Measurements from ENCODE around the gene CFAP91.

Gene CFAP91

DNA sequence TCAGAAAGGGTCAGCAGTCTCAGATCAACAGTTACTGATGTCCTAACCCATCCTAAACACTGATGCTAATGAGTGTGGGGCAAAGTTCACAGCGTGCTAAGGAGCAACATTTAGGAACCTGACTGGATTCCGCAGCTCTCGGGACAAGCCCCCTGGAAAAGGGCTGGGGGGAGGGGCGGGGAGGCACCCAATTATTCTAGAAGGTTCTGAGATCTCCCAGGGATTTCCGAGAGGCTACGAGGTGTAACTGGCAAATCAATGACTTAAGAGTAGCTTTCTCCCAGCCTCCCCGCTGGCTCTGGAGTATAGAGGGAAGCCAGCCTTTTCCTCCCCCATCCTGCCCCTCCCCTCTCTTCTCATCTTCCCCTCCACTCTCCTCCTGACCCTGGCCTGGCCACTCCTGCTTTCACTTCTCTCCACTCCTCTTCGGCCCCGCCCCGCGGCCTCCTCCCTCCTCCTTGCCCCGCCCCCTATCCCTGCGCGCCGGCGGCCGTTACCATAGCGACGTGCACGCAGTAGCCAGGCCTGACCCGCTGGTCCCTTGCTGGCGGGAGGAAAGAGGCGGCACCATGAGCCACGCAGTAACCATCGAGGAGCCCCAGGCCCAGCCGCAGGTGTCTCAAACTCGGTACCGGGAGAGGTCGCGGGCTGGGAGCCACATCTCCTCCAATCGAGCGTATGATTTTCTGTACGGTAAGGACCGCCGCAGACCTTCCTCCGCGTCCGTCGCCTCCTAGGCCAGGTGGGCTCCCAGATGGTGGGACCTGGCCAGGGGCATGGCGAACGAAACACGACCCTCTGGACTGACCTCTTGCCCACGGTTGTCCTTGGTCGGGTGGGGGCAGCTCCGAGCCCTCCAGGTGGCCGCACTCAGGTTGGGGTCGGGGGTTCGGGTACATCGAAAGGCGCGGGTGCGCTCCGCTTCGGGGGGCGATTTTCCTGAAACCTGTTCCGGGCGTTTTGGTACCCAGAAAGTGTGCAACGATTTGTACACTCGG, at the start of gene CFAP91:
Gene CFAP91 (plus strand): TSS at position 493 of the 998 bp plus-strand sequence. CDS start 77 bp downstream, at position 570.
- DNase-seq = peak; percentile 87 to 92

DNA sequence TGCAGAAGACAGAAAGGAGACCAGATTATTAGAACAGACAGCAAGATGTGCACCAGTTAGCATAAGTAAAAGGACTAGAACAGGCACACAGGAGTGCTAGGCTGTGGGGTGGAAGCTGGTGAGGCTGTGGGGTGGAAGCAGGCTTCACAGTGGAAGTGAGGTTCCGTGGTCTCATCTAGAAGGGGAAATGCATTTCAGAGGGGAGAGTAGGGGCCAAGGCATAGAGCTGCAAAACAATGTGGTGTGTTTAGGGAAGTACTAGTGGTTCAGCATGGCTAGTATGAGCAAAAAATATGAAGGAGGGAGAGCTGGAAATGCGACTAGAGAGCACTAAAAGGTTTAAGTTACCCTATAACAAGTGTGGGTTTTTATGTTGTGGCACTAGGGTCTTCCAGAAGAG, 48.9 kb upstream of the CFAP91 start:
- no peak for DNase-seq

DNA sequence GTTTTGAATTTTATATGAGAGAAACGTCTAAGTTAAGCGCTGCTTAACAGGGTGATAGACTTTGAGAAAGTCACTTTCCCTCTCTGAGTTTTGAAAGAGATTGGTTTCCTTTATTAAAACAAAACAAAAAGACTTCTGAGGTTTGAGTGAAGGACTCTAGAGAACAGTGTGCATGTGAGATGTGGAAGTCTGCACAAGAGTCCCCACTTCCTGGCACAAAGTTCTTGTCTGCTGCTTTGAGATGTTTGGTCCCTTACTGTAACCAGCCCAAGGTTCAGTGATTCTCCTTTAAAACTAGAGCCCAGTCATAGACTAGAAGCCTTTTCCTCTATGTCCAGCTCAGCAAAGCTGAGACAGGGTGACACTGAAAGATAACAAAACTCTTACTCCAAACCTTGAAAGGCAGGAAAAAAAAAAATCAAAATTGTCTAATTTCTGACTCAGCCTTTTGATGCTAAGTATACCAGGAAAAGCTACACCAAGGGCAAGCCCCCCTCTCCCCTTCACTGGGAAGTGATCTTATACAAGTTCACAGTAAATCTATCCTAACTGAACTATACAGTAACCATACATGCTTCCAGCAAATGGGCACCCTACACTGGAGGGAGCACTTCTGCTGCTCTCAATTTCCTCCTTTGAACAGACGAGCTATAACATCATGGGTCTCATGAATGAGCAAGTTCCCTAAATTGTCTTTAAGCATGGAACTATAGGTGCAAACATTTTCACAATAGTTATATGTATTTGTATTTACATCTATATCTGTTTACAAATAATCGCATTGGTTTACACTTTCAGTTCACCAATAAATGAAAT, 44.7 kb upstream of the CFAP91 start:
- DNase-seq = no peak

DNA sequence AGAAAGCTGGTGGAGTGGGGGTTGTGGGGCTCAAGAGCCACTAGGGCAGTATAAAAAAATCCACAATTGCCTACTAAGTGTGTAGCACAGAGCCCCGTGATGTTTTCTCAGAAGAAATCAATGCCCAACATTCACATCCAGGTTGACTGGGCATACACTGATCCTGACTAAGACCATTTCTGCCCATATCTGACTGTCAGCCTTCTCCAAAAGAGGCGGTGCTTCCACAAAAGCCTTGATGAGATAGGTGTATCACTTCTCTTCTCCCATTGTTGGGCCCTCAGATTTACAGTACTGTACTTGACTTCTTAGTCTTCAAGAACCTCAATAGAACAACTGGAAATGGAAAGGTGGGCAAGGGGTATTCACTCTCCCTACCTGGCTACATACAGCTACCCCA, 43.8 kb upstream of the CFAP91 start:
- DNase-seq = no peak

DNA sequence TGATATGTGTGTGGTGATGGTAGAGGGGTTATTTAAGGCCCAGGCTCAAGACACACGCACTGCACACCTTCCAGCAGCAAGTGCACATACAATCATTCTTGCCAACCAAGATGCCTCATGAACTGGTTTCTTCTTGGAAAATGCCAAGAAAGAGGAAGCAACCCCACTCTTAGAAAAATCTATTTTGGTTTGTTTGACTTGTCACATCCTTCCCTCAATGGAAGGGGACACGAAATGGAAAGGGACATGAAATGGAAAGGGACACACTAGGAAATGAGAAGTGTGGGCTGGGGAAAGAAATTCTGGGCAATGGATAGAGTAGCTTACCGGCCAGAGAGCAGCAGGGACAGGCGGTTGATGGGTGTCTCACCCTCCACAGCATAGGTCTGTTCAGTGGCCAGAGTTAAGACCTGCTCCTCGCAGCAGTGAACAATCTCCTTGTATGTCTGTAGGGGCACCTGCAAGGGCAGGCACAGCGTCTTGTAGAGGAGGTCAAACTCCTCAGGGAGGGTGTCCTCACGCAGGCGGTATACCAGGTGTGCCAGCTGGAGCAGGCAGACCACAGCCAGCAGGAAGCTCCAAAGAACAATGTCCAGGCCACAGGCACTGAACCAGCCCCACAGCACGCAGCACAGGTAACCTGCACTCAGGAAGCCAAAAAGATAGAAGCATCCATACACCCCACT, 43.1 kb upstream of the CFAP91 start:
- DNase-seq = no peak

DNA sequence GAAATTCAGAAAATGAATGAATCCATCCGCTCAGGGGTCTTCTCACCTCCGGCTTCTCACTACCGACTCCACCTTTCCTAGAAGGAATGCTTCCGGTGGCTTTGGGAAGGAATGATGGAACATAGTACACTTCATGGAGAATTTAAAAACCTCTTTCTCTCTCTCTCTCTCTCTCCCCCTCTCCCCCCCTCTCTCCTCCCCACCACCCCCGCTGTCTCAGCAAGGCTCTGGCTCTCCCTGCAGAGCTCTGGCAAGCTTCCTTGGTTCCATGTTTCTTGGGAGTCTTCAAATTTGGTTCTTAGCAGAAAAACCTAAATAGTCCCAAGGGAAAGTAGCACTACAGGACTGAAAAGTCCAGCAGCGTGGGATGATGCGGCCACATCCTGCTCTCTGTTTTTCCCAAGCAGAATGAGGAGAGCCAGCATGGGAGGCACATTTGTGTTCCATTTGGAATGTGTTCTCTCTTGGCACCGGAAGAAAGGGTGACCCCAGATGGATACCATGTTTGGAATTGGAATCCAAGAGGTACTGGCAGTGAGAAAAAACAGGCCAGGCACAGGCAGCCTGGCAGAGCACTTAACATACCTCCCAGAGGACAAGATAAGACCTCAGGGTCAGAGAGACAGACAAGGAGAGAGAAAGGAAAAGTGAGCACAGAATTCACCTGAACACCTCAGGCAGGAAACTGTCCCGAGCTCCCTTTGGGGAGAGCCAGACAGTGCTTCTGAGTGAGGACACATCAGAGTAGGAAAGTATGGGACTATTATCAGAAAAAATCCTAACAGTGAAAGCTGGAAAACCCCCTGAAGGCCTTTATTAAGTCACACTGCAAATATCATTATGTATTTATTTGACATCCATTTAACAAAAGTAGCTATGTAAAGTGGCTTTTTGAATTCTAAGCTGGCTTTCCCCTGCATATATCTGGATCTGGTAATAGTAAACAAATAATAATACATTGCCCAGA, 42.1 kb upstream of the CFAP91 start, which contains the start of gene POPDC2:
Gene POPDC2 (minus strand): TSS at position 116 of the 967 bp plus-strand sequence. CDS start 166 bp downstream, outside the sequence.
- DNase-seq = no peak

DNA sequence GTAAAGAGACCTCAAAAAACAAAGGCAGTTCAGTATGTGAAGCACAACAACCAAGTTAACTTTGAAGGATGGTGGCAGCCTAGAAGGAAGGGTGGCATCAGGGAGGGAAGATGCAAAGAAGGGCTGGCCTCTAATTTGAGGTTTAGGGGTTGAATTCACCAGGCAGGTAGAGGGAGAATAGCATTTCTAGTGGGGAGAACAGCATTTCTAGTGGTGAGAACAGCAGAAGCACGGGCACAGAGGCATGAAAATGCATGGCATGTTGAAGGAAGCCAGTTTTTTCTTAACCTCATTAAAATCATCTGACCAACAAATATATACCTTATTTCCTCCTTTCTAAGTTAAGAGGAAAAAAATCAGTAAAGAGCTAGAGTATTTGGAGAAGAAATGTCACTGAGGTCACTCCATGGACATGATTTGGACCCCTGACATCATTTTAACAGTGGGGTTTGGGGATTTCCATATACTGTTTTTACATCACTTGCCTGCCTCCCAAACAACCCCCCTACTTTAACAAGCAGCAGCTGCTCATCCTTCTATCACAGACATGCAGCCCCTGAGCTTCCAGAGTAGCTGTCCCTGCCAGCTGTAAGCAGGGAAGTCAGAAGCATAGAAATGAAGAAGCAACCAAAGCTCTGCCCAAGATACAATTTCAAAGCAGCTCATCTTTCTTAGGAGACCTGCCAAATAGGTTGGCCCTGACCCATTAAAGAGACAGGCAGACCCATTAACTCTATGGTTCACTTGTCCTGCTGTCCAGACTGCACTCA, 40.0 kb upstream of the CFAP91 start:
- DNase-seq = no peak

DNA sequence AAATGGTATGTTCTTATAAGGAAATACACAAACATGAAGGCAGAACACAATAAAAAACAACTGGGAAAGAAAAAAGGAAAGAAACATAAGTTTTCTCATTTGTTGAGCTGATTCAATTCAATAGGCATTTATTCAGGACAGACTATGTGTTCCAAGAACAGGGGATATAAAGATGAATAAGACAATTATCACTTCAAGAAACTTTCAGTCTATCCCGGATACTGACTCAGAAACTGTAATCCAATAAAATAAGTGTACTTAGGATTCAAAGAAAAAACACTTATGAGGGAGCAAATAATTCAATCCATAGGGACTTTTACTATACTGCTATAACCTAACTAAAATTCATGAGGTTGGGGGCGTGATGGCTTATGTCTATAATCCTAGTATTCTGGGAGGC, 38.9 kb upstream of the CFAP91 start:
- no peak for DNase-seq

DNA sequence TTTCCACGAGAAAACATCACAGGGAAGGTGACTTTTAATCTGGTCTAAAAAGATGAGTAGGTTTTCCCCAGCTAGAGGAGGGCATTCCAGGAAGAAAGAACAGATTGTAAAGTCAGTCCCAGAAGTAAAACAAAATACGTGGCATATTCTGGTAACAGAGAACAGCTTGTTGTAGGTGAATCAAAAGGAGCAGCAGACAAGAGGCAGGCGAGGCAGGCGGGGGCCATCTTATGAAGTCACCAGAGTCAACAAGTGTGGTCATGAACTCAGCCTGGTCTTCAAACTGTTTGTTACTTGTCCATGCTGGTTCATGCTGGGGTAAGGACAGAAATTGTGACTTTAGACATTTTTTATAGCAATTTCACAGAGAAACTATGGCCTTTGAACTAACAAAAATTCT, 38.5 kb upstream of the CFAP91 start:
- no peak for DNase-seq

DNA sequence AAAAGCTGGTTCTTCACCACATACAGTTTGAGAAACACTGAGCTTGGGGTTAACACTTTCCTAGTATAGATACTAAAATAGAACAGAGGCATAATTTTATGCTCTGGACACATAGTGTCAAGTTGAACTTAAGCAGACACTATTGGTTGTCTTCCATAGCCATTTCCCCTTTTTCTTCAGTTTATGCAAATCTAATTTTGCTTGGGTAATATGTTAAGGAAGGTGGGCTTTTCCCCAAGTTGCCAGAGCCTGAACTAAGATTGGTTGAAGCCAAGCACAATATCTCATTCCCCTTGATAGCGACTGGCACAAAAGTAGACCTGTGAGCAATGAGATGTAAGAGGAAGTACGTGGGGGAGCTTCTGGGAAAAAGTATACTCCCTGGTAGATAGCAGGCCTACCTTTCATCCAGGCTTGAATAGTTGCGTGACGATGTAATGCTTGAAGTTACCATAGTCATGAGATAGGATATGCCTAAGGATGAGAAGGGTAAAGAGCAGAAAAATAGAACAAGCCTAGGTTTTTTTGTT, 37.9 kb upstream of the CFAP91 start:
- no peak for DNase-seq

DNA sequence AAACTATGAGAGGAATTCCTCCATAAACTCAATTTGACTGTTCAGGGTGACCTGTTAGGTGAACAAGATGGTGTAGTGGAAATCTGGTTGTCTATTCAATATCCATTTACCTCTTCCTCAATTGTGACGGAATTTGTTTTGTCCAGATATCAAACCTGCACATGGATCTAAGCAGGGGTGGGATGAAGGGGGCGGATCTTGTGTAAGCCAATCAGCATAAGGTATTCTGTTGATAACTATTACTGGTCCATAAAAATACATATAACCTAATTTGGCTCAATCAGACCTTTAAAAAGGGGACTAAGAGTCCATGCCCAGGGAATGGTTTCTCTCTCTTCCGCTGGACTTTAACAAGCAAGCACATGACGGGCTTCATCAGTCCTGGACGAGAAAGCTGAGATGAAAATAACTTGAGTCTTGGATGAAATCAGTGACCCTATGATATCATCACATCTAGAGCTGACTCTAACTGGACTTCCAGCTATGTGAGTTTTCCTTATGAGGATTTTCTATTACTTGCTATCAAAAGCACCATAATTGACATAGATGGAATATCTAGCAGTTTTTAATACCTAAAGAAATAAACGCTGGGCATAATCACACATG, 36.8 kb upstream of the CFAP91 start:
- no peak for DNase-seq

DNA sequence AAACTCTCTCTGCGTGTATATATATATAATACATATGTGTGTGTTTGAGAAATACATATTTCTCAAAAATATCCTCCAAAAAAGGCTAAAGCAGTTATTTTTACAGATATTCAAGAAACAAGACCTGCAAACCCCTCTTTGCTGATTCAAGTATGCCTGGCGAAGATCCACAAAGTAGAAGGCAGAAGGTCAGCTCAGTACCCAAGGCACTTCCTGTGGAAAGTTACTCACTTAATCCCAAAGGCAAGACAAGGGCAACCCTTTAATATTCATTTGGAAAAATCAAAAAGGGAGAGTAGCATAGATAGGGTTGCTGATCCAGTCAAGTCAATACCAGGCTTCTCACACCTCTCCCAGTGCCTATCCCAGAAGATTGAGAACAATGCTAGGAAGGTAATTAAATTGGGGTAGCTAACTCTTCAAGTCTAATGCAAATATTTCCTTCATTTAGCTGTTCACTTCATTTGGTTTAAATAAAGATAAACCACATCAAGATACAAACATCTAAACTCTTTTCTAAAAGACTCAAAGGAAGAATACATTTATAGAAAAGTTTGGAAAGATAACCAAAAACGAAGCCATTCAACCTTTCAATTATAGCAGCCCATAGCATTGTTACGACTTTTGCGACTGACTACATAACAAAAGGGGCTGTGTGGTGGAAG, 32.8 kb upstream of the CFAP91 start:
- DNase-seq = no peak

DNA sequence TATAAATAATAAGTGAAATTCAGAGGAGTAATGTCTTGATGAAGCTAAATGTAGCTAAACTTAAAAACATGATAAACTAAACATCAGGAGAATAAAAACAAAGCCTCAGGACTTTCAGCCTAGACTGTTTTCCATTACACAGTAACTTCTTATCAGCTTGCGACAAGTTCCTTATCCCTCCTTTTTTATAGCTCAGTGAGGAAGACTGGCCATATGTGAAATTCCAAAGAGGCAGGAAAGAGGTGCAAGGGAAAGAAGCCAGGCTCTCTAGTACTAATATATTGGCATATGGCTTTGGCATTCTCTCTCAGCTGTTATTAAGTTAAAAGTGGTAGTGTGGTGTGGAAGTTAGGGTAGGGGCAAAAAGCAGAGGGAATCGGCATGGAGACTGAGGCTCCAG, 30.0 kb upstream of the CFAP91 start:
- no peak for DNase-seq

DNA sequence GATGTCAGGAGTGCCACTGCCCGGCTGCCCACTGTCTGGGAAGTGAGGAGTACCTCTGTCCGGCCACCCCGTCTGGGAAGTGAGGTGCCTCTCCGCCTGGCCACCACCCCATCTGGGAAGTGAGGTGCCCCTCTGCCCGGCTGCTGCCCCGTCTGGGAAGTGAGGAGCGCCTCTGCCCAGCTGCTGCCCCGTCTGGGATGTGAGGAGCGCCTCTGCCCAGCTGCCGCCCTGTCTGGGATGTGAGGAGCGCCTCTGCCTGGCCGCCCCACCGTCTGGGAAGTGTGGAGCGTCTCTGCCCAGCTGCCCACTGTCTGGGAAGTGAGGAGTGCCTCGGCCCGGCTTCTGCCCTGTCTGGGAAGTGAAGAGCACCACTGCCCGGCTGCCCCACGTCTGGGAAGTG, 28.9 kb upstream of the CFAP91 start:
- no peak for DNase-seq

DNA sequence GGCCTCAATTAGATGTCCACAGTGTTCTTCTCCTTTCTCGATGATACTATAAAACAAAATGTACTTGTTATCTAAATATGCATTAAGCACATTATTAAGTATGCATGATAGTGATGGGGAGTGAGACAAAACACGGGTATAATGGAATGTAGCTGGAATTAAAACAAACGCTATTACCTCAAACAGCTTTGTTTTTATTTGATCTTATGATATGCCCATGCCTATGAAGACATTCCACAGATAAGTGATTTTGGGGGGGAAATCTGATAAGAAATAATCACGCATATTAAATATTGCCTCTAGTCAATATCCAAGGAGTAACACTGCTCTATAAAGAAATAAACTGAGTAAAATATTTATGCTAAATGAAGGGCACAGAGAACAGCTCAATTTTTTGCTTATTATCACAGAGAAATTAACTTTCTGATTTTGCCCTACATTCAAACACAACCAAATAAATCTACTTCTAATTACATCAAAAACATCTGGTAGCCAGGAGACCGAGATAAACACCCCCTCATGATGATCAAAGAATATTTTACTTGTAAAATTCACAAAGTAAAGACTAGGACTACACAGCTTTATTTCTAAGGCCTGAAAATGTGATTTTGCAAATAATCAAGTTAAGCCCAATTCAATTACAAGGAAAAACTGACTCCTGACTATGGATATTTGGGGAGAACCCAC, 27.5 kb upstream of the CFAP91 start:
- no peak for DNase-seq

DNA sequence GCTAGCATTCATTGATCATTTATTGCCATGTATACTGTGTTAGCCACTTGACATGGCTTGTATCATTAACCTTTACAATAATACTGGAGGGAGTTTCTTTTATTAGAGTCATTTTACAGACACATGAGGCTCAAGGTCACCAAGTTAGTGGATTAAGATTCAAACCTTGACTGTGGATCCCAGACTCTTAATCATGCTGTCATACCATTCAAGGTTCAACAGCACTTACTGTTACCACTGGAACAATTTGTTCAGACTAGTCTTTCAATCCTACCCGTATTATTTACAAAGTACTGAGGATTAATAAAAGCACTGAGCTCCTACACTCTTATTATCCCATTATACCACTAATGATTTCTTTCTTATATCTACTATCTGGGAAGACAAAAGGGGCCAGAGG, 26.8 kb upstream of the CFAP91 start:
- DNase-seq = no peak

DNA sequence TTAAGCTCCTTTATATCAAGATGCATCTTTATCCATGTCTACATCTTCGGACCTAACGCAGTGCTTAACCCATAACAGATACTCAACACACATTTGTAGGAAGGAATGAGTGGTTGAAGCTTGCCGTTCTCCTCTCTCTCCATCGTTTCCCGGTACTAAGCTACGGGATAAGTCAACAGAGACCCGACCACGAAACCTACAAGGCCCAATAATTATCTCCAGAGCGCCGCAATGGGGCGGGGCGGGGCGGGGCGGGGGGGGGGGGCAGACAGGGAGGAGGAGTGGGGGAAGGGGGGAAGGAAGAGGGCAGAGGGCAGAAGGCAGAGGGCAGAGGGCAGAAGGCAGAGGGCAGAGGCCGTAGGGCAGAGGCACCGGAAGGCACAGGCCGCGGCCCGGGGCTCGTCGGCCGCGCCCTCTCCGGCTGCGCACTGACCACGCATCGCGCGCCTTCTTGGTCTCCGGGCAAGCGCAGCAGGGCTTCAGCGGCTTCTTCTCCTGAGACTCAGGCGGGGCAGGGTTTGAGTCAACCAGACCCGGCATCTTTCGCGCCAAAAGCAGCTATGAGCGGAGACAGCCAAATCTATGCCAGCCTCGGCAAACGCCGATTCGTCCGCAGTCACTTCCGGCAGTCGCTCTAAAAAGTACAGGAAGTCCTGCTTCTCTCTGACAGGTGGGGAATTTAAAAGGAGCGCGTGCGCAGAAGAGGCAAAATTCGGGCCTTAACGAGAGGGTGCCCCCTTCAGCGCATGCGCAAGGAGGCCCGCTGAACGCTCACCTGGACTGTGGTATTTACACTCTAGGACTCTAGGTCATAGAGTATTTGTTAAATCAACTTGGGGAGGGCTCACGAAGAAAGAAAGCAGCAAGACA, 25.8 kb upstream of the CFAP91 start, which contains the start of gene COX17:
Gene COX17 (minus strand): TSS at position 636 of the 870 bp plus-strand sequence. CDS start 96 bp downstream, at position 540.
- peak; percentile 95 for DNase-seq

DNA sequence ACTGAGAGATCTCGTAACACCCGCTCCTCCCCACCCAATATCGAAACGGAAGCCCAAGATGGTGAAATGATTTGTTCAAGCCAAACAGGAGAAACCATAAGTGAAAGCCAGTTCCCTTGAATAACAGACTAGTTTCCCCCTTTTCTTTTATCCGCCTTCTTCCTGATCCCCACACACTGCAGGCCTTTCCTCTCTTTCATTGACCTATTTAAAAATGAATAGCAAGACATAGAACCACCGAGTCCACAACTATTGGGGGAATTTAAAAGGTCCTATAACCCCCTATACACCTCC, 25.2 kb upstream of the CFAP91 start:
- DNase-seq = no peak

Measured in NCI-H1930 (cell line).